Choroid plexus epithelial cell (primary cell): ENCODE data around the gene IFT172.

Source experiments
- DNase-seq: peaks from one replicate; pipeline ENCODE4 v3.0.0-alpha.2; 2010; ENCODE audit warnings: low read depth
- H3K4me3 ChIP-seq: 2 replicates; pipeline ENCODE4 v1.5.1; 2011; ENCODE audit warnings: low read depth, mild to moderate bottlenecking, control low read depth, low read length, moderate library complexity
- CTCF ChIP-seq: conservative IDR thresholded peaks from 2 replicates; pipeline ENCODE4 v1.5.1; 2011; ENCODE audit warnings: low read depth, mild to moderate bottlenecking, control low read depth, inconsistent platforms, low read length, moderate library complexity

IFT172 gene

GRCh38 chr2:27409321-27410073, 80.0 kb downstream of the IFT172 start, which contains the start of gene PPM1G:
Gene PPM1G, minus strand, starts transcription at chr2:27409591. Its CDS starts 169 bp downstream, at chr2:27409422.
- H3K4me3 ChIP-seq = peak within 1 kb of the TSS; percentile 96
- no peak for TF ChIP-seq CTCF
- DNase-seq = peak; percentile 95

GRCh38 chr2:27408601-27409320, 80.8 kb downstream of the IFT172 start:
- H3K4me3 ChIP-seq = peak overlapping the region; percentile 96
- no peak for TF ChIP-seq CTCF
- DNase-seq = no peak

GRCh38 chr2:27407798-27408491, 81.6 kb downstream of the IFT172 start:
- TF ChIP-seq CTCF = peak; percentile 74
- peak; percentile 74 for DNase-seq
- peak overlapping the region; percentile 96 for H3K4me3 ChIP-seq

GRCh38 chr2:27400348-27401135, 89.0 kb downstream of the IFT172 start:
- H3K4me3 ChIP-seq = no peak overlapping the region
- TF ChIP-seq CTCF = no peak
- peak; percentile 66 for DNase-seq

- no peak for DNase-seq
- no peak overlapping the region for H3K4me3 ChIP-seq
- no peak for TF ChIP-seq CTCF
These were observed 90.6 kb downstream of the IFT172 start for GRCh38 chr2:27398962-27399361.
